Stimulated activated naive CD4-positive, alpha-beta T cell (primary cell): Measurements from ENCODE around the gene L1TD1.
A peak's percentile ranks its signal among the peaks of the same experiment; 100 is the strongest.
"Not testable (repeated sequence)": the region's sequence is repeated elsewhere in the genome, so short reads cannot be mapped to it uniquely, and the experiment has no call there.

ENCODE experiments used
- DNase-seq, 6 experiments: peaks; one replicate each; lab custom pipeline; 2025; lab: John Stamatoyannopoulos, UW

The L1TD1 gene

GRCh38 chr1:62194651-62195544, at the start of gene L1TD1:
Gene L1TD1 (plus strand): TSS chr1:62194849. CDS start chr1:62206629, 11,780 bp downstream.
- no peak for DNase-seq

- no peak for DNase-seq
Measured at GRCh38 chr1:62159940-62160348, 34.7 kb upstream of the L1TD1 start.

DNA sequence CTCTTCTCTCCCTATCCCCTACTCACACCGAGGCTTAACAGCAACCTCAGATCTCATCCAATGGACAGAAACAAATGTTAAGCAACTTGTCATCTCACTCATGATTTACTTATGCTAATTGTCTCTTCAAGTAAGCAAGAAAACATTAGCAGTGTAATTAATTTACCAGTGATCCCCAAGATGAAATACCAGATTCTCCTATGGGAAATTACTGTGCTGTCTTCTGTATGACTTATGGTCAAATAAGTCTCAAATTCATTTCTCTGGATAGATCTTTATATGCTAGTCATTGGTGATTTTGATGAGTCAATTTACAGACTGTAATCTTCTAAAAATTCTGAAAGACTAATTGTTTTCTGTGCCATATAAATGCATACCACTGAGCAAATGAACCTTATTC, 32.9 kb upstream of the L1TD1 start:
- DNase-seq, result no peak

GRCh38 chr1:62170380-62170779, 24.3 kb upstream of the L1TD1 start:
- DNase-seq, result not testable (repeated sequence)

- DNase-seq, result peak in 5 of 6 experiments; percentile 2 to 57 (median 22)
Measured at GRCh38 chr1:62175568-62176179, 19.0 kb upstream of the L1TD1 start.

GRCh38 chr1:62176597-62177312, 17.9 kb upstream of the L1TD1 start:
- no peak for DNase-seq

DNA sequence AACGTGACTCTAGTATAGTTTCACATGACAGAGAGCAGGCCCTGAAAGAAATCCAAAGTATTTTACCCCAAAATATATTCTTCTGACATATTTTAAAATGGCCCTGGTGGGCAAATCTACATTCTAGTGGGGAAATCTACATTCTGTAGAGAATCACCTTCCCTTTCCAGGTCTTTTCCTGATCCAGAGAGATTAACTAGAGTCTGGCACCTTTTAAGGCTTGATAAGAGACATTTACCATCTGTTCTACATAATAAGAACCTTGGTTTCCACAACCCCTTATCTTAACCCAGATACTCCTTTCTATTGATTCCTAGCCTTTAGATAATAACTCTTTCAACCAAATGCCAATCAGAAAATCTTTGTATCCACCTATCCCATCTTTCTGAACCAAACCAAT, 17.0 kb upstream of the L1TD1 start:
- no peak for DNase-seq

DNA sequence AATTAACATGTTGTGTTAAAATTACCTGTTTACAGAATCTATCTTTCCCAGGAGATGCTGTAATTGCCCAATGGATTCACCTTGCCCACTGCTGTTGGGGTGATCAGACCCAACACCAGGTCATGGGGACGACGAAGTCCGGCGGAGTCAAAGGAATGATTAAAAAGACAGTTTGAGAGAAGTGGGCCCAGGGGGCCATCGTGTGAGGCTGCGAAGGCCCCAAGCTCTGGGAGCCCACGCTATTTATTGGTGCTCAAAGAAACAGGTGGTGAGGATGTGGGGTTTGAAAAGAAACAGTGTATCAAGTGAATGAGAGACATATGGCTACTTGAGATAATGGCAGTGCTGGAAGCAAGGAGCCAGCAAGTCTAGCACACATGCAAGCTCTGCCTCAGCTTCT, 16.3 kb upstream of the L1TD1 start:
- no peak for DNase-seq

GRCh38 chr1:62180054-62180453, 14.6 kb upstream of the L1TD1 start:
- not testable (repeated sequence) for DNase-seq

DNA sequence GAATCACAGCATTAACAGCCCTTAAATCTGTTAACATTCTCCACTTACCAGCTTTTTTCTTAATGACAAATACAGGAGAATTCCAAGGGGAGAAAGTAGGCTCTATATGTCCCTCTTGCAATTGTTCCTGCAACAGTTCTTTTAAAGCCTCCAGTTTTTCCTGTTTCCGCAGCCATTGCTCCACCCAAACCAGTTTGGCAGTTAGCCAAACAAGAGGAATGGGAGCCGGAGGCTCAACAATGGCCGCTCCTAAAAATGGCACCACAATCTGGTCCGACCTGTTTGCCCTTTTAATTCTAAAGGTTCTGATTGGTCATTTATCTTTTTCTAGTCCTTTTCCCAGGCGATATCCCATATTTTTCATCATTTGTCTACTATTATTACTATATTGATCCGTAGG, 14.0 kb upstream of the L1TD1 start:
- no peak for DNase-seq

GRCh38 chr1:62181532-62181931, 13.1 kb upstream of the L1TD1 start:
- no peak for DNase-seq

GRCh38 chr1:62182157-62182556, 12.5 kb upstream of the L1TD1 start:
- not testable (repeated sequence) for DNase-seq

GRCh38 chr1:62183164-62184020, 11.3 kb upstream of the L1TD1 start:
- DNase-seq, result not testable (repeated sequence)

DNA sequence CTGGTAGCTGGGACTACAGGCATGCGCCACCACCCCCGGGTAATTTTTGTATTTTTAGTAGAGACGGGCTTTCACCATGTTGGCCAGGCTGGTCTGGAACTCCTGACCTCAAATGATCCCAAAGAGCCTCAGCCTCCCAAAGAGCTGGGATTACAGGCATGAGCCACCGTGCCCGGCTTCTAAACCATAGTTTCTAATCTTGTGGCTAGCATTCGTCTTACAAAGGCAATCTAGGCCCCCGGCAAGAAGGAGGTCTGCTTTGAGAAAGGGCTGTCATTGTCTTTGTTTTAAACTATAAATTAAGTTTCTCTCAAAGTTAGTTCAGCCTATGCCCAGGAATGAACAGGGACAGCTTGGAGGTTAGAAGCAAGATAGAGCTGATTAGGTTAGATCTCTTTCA, 10.3 kb upstream of the L1TD1 start:
- no peak for DNase-seq

GRCh38 chr1:62185233-62185632, 9.4 kb upstream of the L1TD1 start:
- DNase-seq, result not testable (repeated sequence)

- DNase-seq, result no peak
Measured at GRCh38 chr1:62185677-62186076, 9.0 kb upstream of the L1TD1 start.

DNA sequence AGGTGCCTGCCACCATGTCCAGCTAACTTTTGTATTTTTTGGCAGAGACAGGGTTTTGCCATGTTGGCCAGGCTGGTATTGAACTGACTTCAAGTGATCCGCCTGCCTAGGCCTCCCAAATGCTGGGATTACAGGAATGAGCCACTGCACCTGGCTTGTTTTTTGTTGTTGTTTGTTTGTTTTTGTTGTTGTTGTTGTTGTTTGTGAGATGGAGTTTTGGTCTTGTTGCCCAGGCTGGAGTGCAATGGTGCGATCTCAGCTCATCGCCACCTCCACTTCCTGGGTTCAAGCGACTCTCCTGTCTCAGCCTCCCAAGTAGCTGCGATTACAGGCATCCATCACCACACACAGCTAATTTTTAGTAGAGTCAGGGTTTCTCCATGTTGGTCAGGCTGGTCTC, 7.1 kb upstream of the L1TD1 start:
- DNase-seq, result no peak

DNA sequence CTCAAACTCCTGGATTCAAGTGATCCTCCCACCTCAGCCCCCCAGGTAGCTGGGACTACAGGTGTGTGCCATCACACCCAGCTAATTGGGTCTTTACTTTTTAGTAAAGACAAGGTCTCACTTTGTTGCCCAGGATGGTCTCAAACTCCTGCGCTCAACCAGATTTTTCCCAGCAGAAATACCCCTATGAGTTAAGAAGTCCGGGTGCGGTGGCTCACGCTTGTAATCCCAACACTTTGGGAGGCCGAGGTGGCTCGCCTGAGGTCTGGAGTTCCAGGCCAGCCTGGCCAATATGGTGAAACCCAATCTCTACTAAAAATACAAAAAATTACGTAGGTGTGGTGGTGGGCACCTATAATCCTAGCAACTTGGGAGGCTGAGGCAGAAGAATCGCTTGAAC, 6.5 kb upstream of the L1TD1 start:
- DNase-seq, result no peak

GRCh38 chr1:62196086-62196690, 1.5 kb downstream of the L1TD1 start:
- no peak for DNase-seq

- no peak for DNase-seq
Measured at GRCh38 chr1:62198069-62198780, 3.6 kb downstream of the L1TD1 start.

- no peak for DNase-seq
Measured at GRCh38 chr1:62198781-62199125, 4.1 kb downstream of the L1TD1 start.
